Measurements from ENCODE around the gene PRKN. TPM values are rescaled to one million over a fixed set of nuclear protein-coding genes. Genes with fewer than 3 reads are reported as not detected.

The PRKN gene
- total and polyA plus RNA-seq, 2 donors (not counting 3 experiments of a cell fraction or from before 2014, with no cell fraction given): 0.06 TPM; not detected in 1

- TF ChIP-seq POLR2A (IDR thresholded peaks at IDR 0.05; ENCODE audit: low read depth, low read length) (no peak), MAX (IDR thresholded peaks at IDR 0.05; ENCODE audit: insufficient read depth, insufficient read length) (no peak), EZH2 (IDR thresholded peaks at IDR 0.05; ENCODE audit: borderline replicate concordance, low read depth, low read length, severe bottlenecking) (no peak), FOS (IDR thresholded peaks at IDR 0.05; ENCODE audit: borderline replicate concordance, insufficient read depth, low read length) (no peak), GATA2 (IDR thresholded peaks at IDR 0.05; ENCODE audit: insufficient read depth, insufficient read length, low read depth, low read length) (no peak), JUN (IDR thresholded peaks at IDR 0.05; ENCODE audit: borderline replicate concordance, insufficient read depth, insufficient read length, low read depth) (no peak), POLR2AphosphoS5 (IDR thresholded peaks at IDR 0.05; ENCODE audit: insufficient read depth, low read depth, low read length) (no peak), MYC (IDR thresholded peaks at IDR 0.05; ENCODE audit: low read depth, low read length) (no peak)
- TF ChIP-seq, protein P1, sequence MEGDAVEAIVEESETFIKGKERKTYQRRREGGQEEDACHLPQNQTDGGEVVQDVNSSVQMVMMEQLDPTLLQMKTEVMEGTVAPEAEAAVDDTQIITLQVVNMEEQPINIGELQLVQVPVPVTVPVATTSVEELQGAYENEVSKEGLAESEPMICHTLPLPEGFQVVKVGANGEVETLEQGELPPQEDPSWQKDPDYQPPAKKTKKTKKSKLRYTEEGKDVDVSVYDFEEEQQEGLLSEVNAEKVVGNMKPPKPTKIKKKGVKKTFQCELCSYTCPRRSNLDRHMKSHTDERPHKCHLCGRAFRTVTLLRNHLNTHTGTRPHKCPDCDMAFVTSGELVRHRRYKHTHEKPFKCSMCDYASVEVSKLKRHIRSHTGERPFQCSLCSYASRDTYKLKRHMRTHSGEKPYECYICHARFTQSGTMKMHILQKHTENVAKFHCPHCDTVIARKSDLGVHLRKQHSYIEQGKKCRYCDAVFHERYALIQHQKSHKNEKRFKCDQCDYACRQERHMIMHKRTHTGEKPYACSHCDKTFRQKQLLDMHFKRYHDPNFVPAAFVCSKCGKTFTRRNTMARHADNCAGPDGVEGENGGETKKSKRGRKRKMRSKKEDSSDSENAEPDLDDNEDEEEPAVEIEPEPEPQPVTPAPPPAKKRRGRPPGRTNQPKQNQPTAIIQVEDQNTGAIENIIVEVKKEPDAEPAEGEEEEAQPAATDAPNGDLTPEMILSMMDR (IDR thresholded peaks at IDR 0.05; ENCODE audit: extremely low read depth in 1 of 2, insufficient read depth in 1 of 2, low read depth in 1 of 2, low read length in 2 of 2): no peak
- Histone ChIP-seq H2AFZ (ENCODE audit: low read depth, low read length) (no peak overlapping the region), H4K20me1 (replicated peaks; ENCODE audit: control insufficient read depth, extremely low read depth, insufficient read depth, low read length) (no peaks in the 10 kb centered on the region), H3K4me3 (replicated peaks in 1 of 3; ENCODE audit: insufficient read depth in 1 of 3, low read depth in 1 of 3, low read length in 3 of 3) (no peak overlapping the region), H3K27me3 (ENCODE audit: control insufficient read depth in 2 of 2, insufficient read depth in 2 of 2, low read length in 2 of 2) (no peaks in the 10 kb centered on the region), H3K9me3 (replicated peaks; ENCODE audit: control insufficient read depth, insufficient read depth, low read length) (no peaks in the 10 kb centered on the region), H3K79me2 (ENCODE audit: control insufficient read depth, insufficient read depth, low read length) (no peaks in the 10 kb centered on the region), H3K36me3 (ENCODE audit: control insufficient read depth in 2 of 2, extremely low read depth in 1 of 2, insufficient read depth in 2 of 2, low read length in 2 of 2) (no peaks in the 10 kb centered on the region), H3K4me1 (ENCODE audit: control insufficient read depth, extremely low read depth, insufficient read depth, low read length) (no peaks in the 10 kb centered on the region), H3K4me2 (ENCODE audit: insufficient read depth, low read length) (no peak overlapping the region), H3K27ac (ENCODE audit: insufficient read depth, low read depth, low read length) (no peak overlapping the region), H3K9me1 (replicated peaks; ENCODE audit: control insufficient read depth, extremely low read depth, insufficient read depth, low read length) (no peaks in the 10 kb centered on the region), H3K9ac (replicated peaks; ENCODE audit: extremely low read depth, insufficient read depth, low read length) (no peak overlapping the region)
- FAIRE-seq: no peak
- intact Hi-C loops (cut with micrococcal nuclease): no loop called here
- DNase-seq (ENCODE audit: low read depth, low spot score): no peak
- ChIA-PET POLR2A (no interaction called here), CTCF (no interaction called here)
- dilution Hi-C loops (cut with MboI; ENCODE audit: extremely low pct_ligation_motif_present, low sequenced_read_pairs): no loop called here
- BruUV-seq (replicated peaks): no TSS peak
Observed at GRCh38 chr6:161626132-161626676, 1101.4 kb downstream of the PRKN start.

Measured in endothelial cell of umbilical vein (primary cell).